ENCODE data around the gene GPBP1. TPM values are rescaled to one million over a fixed set of nuclear protein-coding genes. Genes with fewer than 3 reads are reported as not detected.

Gene GPBP1
- total RNA-seq, 1 experiment from 2014 or later: 54.4 TPM

GRCh38 chr5:57175551-57176309, 1.9 kb downstream of the GPBP1 start:
- DNase-seq (ENCODE audit: low read depth, low spot score) (no peak), ATAC-seq (no peak)
- H3K27me3 ChIP-seq (ENCODE audit: control insufficient read depth, insufficient read depth, low read length): no peaks in the 10 kb centered on the region
- TF ChIP-seq REST (IDR thresholded peaks at IDR 0.05; ENCODE audit: insufficient read depth in 1 of 2, low read depth in 2 of 2, low read length in 1 of 2) (no peak), SIN3A (IDR thresholded peaks at IDR 0.05; ENCODE audit: borderline replicate concordance, insufficient read depth, low read depth, low read length) (no peak), TCF7L2 (IDR thresholded peaks at IDR 0.05; ENCODE audit: low read depth, low read length) (no peak), CTCF (IDR thresholded peaks at IDR 0.05) (no peak), POLR2AphosphoS5 (IDR thresholded peaks at IDR 0.05; ENCODE audit: low read depth, low read length) (no peak)
- POLR2A ChIA-PET: interaction anchor here (1.3 kb wide), 1 partner anchor 15 kb away, joined by 3 read pairs; no protein-coding TSS in a partner anchor
- peak overlapping the region; percentile 98 for H3K4me3 ChIP-seq (ENCODE audit: low read depth in 2 of 2, low read length in 2 of 2)
- CTCF ChIA-PET: no interaction called here
- BruUV-seq (replicated peaks): TSS peak; percentile 49
- peaks cover 15% of the 10 kb centered on the region; the same call in 1 of the 2 replicates for H3K4me1 ChIP-seq (ENCODE audit: control insufficient read depth, insufficient read depth, low read length)
- in situ Hi-C loops (cut with HindIII; ENCODE audit: low pct_unique_long_range_greater_than_20kb, low sequenced_read_pairs): no loop called here
- intact Hi-C loops (cut with micrococcal nuclease; ENCODE audit: unreplicated experiment): loop anchor here (2.0 kb wide), 1 partner anchor 45 kb away; no protein-coding TSS in a partner anchor
- H3K36me3 ChIP-seq (ENCODE audit: control insufficient read depth, insufficient read depth, low read length): peaks cover 17% of the 10 kb centered on the region
- H3K9me3 ChIP-seq (ENCODE audit: control insufficient read depth, insufficient read depth, low read depth, low read length): no peaks in the 10 kb centered on the region
- peak overlapping the region; percentile 94 for H3K27ac ChIP-seq (ENCODE audit: low read length)

GRCh38 chr5:57176350-57176857, 2.5 kb downstream of the GPBP1 start:
- no TSS peak for BruUV-seq (replicated peaks)
- DNase-seq (ENCODE audit: low read depth, low spot score) (no peak), ATAC-seq (no peak)
- peaks cover 15% of the 10 kb centered on the region; the same call in 1 of the 2 replicates for H3K4me1 ChIP-seq (ENCODE audit: control insufficient read depth, insufficient read depth, low read length)
- no peaks in the 10 kb centered on the region for H3K9me3 ChIP-seq (ENCODE audit: control insufficient read depth, insufficient read depth, low read depth, low read length)
- intact Hi-C loops (cut with micrococcal nuclease; ENCODE audit: unreplicated experiment) (loop anchor here (2.0 kb wide), 1 partner anchor 44 kb away; no protein-coding TSS in a partner anchor), in situ Hi-C loops (cut with HindIII; ENCODE audit: low pct_unique_long_range_greater_than_20kb, low sequenced_read_pairs) (no loop called here)
- H3K4me3 ChIP-seq (ENCODE audit: low read depth in 2 of 2, low read length in 2 of 2): peak overlapping the region; percentile 98
- H3K36me3 ChIP-seq (ENCODE audit: control insufficient read depth, insufficient read depth, low read length): peaks cover 17% of the 10 kb centered on the region
- ChIA-PET CTCF (no interaction called here), POLR2A (interaction anchor here (0.6 kb wide), 2 partner anchors 39 to 44 kb away, joined by 3 to 11 read pairs; no protein-coding TSS in a partner anchor)
- peak overlapping the region; percentile 94 for H3K27ac ChIP-seq (ENCODE audit: low read length)
- TF ChIP-seq CTCF (IDR thresholded peaks at IDR 0.05) (no peak), REST (IDR thresholded peaks at IDR 0.05; ENCODE audit: insufficient read depth in 1 of 2, low read depth in 2 of 2, low read length in 1 of 2) (no peak), TCF7L2 (IDR thresholded peaks at IDR 0.05; ENCODE audit: low read depth, low read length) (no peak), POLR2AphosphoS5 (IDR thresholded peaks at IDR 0.05; ENCODE audit: low read depth, low read length) (no peak), SIN3A (IDR thresholded peaks at IDR 0.05; ENCODE audit: borderline replicate concordance, insufficient read depth, low read depth, low read length) (no peak)
- H3K27me3 ChIP-seq (ENCODE audit: control insufficient read depth, insufficient read depth, low read length): no peaks in the 10 kb centered on the region
